Transverse colon (tissue), 3 donors: ENCODE measurements around the gene CCDC85C.

ENCODE experiments used
- EP300 ChIP-seq: sonication (generic); formaldehyde crosslinking; IDR thresholded peaks from one replicate; pipeline ENCODE4 v1.6.1; 2017; ENCODE audit warnings: antibody characterized with exemption, low read depth
- POLR2A ChIP-seq: fragments of 450-650 bp; IDR thresholded peaks from one replicate; pipeline ENCODE4 v1.6.1; 2016; ENCODE audit warnings: antibody characterized with exemption, mild to moderate bottlenecking, moderate library complexity
- TF ChIP-seq, protein P1 (sequence below), 5 experiments: fragments of 200-600 bp in 3 of 5; fragments of 450-650 bp in 2 of 5; sonication (generic) in 3 of 5; IDR thresholded peaks; 1 replicate in 2 of 5; 2 replicates in 3 of 5; pipeline ENCODE4 v1.5.1; 2016 to 2017; ENCODE audit warnings: antibody characterized with exemption in 5 of 5, inconsistent platforms in 3 of 5, mild to moderate bottlenecking in 2 of 5, moderate library complexity in 1 of 5

GRCh38 chr14:99575043-99576023 lies 28.7 kb downstream of the CCDC85C start:
- TF ChIP-seq, protein P1, sequence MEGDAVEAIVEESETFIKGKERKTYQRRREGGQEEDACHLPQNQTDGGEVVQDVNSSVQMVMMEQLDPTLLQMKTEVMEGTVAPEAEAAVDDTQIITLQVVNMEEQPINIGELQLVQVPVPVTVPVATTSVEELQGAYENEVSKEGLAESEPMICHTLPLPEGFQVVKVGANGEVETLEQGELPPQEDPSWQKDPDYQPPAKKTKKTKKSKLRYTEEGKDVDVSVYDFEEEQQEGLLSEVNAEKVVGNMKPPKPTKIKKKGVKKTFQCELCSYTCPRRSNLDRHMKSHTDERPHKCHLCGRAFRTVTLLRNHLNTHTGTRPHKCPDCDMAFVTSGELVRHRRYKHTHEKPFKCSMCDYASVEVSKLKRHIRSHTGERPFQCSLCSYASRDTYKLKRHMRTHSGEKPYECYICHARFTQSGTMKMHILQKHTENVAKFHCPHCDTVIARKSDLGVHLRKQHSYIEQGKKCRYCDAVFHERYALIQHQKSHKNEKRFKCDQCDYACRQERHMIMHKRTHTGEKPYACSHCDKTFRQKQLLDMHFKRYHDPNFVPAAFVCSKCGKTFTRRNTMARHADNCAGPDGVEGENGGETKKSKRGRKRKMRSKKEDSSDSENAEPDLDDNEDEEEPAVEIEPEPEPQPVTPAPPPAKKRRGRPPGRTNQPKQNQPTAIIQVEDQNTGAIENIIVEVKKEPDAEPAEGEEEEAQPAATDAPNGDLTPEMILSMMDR (IDR thresholded peaks at IDR 0.05) = no peak
- TF ChIP-seq EP300 (no peak), POLR2A (no peak)
